COR-L47 (cell line): ENCODE measurements around the gene PYM1.
"Not testable (repeated sequence)": the region's sequence is repeated elsewhere in the genome, so short reads cannot be mapped to it uniquely, and the experiment has no call there.

Experiments
- DNase-seq: peaks from one replicate; lab custom pipeline; 2025; lab: John Stamatoyannopoulos, UW

PYM1 gene

GRCh38 chr12:55908726-55909512 lies 18.8 kb downstream of the PYM1 start:
- no peak for DNase-seq

- no peak for DNase-seq
Measured at GRCh38 chr12:55906056-55906455, 21.6 kb downstream of the PYM1 start.

GRCh38 chr12:55901881-55902490 lies 25.7 kb downstream of the PYM1 start:
- no peak for DNase-seq

- DNase-seq, result no peak
Measured at GRCh38 chr12:55899082-55899481, 28.6 kb downstream of the PYM1 start.

- no peak for DNase-seq
Measured at GRCh38 chr12:55893723-55894122, 34.0 kb downstream of the PYM1 start.

- no peak for DNase-seq
Measured at GRCh38 chr12:55891310-55891709, 36.4 kb downstream of the PYM1 start.

- no peak for DNase-seq
Measured at GRCh38 chr12:55885113-55885512, 42.6 kb downstream of the PYM1 start.

- DNase-seq, result no peak
Measured at GRCh38 chr12:55877824-55878223, 49.9 kb downstream of the PYM1 start.

GRCh38 chr12:55875704-55876467 lies 51.8 kb downstream of the PYM1 start:
- no peak for DNase-seq

- DNase-seq, result no peak
Measured at GRCh38 chr12:55874443-55874842, 53.3 kb downstream of the PYM1 start.

GRCh38 chr12:55866454-55867004 lies 61.2 kb downstream of the PYM1 start:
- DNase-seq, result not testable (repeated sequence)

GRCh38 chr12:55865327-55865726 lies 62.4 kb downstream of the PYM1 start:
- no peak for DNase-seq

- DNase-seq, result not testable (repeated sequence)
Measured at GRCh38 chr12:55862931-55863330, 64.8 kb downstream of the PYM1 start.

GRCh38 chr12:55862286-55862685 lies 65.4 kb downstream of the PYM1 start:
- no peak for DNase-seq

GRCh38 chr12:55861871-55862270 lies 65.8 kb downstream of the PYM1 start:
- DNase-seq, result no peak

GRCh38 chr12:55861396-55861795 lies 66.3 kb downstream of the PYM1 start:
- no peak for DNase-seq

GRCh38 chr12:55852740-55853139 lies 75.0 kb downstream of the PYM1 start:
- no peak for DNase-seq
